HEK293 (cell line): Measurements from ENCODE around the gene PPARD.

Source experiments
- FEZF1 ChIP-seq: fragments of 450-650 bp; formaldehyde crosslinking; IDR thresholded peaks from 2 replicates; pipeline ENCODE4 v1.5.1; 2016; ENCODE audit warnings: missing biosample characterization, missing genetic modification characterization
- GLI4 ChIP-seq: fragments of 450-650 bp; formaldehyde crosslinking; IDR thresholded peaks from 2 replicates; pipeline ENCODE4 v1.5.1; 2016; ENCODE audit warnings: missing biosample characterization, missing genetic modification characterization
- HOXC10 ChIP-seq: sonication (generic); formaldehyde crosslinking; IDR thresholded peaks from 2 replicates; pipeline ENCODE4 v1.8.1; 2023; ENCODE audit warnings: mild to moderate bottlenecking, missing genetic modification reagents
- KLF10 ChIP-seq: fragments of 450-650 bp; IDR thresholded peaks from 2 replicates; pipeline ENCODE4 v1.5.1; 2018; ENCODE audit warnings: missing biosample characterization, mild to moderate bottlenecking, missing genetic modification characterization
- PRDM4 ChIP-seq: fragments of 450-650 bp; formaldehyde crosslinking; IDR thresholded peaks from 2 replicates; pipeline ENCODE4 v1.5.1; 2017; ENCODE audit warnings: missing biosample characterization, missing genetic modification characterization
- REST ChIP-seq: fragments of 450-650 bp; formaldehyde crosslinking; IDR thresholded peaks from 2 replicates; pipeline ENCODE4 v1.5.1; 2016; ENCODE audit warnings: missing biosample characterization, missing genetic modification characterization
- SCRT2 ChIP-seq: fragments of 450-650 bp; formaldehyde crosslinking; IDR thresholded peaks from 2 replicates; pipeline ENCODE4 v1.5.1; 2016; ENCODE audit warnings: missing biosample characterization, missing genetic modification characterization
- ZBTB1 ChIP-seq: fragments of 450-650 bp; formaldehyde crosslinking; IDR thresholded peaks from 2 replicates; pipeline ENCODE4 v1.5.1; 2016; ENCODE audit warnings: missing biosample characterization, missing genetic modification characterization
- ZBTB21 ChIP-seq: fragments of 450-650 bp; formaldehyde crosslinking; IDR thresholded peaks from 2 replicates; pipeline ENCODE4 v1.5.1; 2017; ENCODE audit warnings: missing biosample characterization, missing genetic modification characterization
- ZBTB48 ChIP-seq: fragments of 450-650 bp; formaldehyde crosslinking; IDR thresholded peaks from 2 replicates; pipeline ENCODE4 v1.5.1; 2016; ENCODE audit warnings: missing biosample characterization, missing genetic modification characterization
- ZBTB6 ChIP-seq: fragments of 450-650 bp; formaldehyde crosslinking; IDR thresholded peaks from 2 replicates; pipeline ENCODE4 v1.5.1; 2017; ENCODE audit warnings: missing biosample characterization, missing genetic modification characterization
- ZIC2 ChIP-seq: fragments of 450-650 bp; formaldehyde crosslinking; IDR thresholded peaks from 2 replicates; pipeline ENCODE4 v1.5.1; 2016; ENCODE audit warnings: missing biosample characterization, missing genetic modification characterization
- ZNF10 ChIP-seq: fragments of 450-650 bp; formaldehyde crosslinking; IDR thresholded peaks from 2 replicates; pipeline ENCODE4 v1.5.1; 2017; ENCODE audit warnings: missing biosample characterization, missing genetic modification characterization
- ZNF112 ChIP-seq: fragments of 450-650 bp; formaldehyde crosslinking; IDR thresholded peaks from 2 replicates; pipeline ENCODE4 v1.5.0; 2017; ENCODE audit warnings: missing biosample characterization, missing genetic modification characterization
- ZNF140 ChIP-seq: fragments of 450-650 bp; formaldehyde crosslinking; IDR thresholded peaks from 2 replicates; pipeline ENCODE4 v1.5.1; 2016; ENCODE audit warnings: missing biosample characterization, missing genetic modification characterization
- ZNF18 ChIP-seq: fragments of 450-650 bp; formaldehyde crosslinking; IDR thresholded peaks from 2 replicates; pipeline ENCODE4 v1.5.1; 2016; ENCODE audit warnings: missing biosample characterization, missing genetic modification characterization
- ZNF280D ChIP-seq: fragments of 450-650 bp; formaldehyde crosslinking; IDR thresholded peaks from 2 replicates; pipeline ENCODE4 v1.5.1; 2016; ENCODE audit warnings: missing biosample characterization, missing genetic modification characterization
- ZNF311 ChIP-seq: fragments of 450-650 bp; formaldehyde crosslinking; IDR thresholded peaks from 2 replicates; pipeline ENCODE4 v1.5.1; 2017; ENCODE audit warnings: missing biosample characterization, missing genetic modification characterization, borderline replicate concordance
- ZNF341 ChIP-seq: fragments of 450-650 bp; formaldehyde crosslinking; IDR thresholded peaks from 2 replicates; pipeline ENCODE4; 2016; ENCODE audit warnings: low read depth, missing biosample characterization, missing genetic modification characterization
- ZNF394 ChIP-seq: fragments of 450-650 bp; formaldehyde crosslinking; IDR thresholded peaks from 2 replicates; pipeline ENCODE4 v1.5.1; 2016; ENCODE audit warnings: missing biosample characterization, missing genetic modification characterization, mild to moderate bottlenecking, moderate library complexity, borderline replicate concordance
- ZNF433 ChIP-seq: fragments of 450-650 bp; formaldehyde crosslinking; IDR thresholded peaks from 2 replicates; pipeline ENCODE4 v1.5.1; 2016; ENCODE audit warnings: missing biosample characterization, missing genetic modification characterization, low read depth
- ZNF48 ChIP-seq: fragments of 450-650 bp; formaldehyde crosslinking; IDR thresholded peaks from 2 replicates; pipeline ENCODE4 v1.5.1; 2016; ENCODE audit warnings: missing biosample characterization, missing genetic modification characterization
- ZNF530 ChIP-seq: fragments of 450-650 bp; formaldehyde crosslinking; IDR thresholded peaks from 2 replicates; pipeline ENCODE4 v1.5.1; 2016; ENCODE audit warnings: low read depth, missing biosample characterization, missing genetic modification characterization
- ZNF571 ChIP-seq: fragments of 450-650 bp; formaldehyde crosslinking; IDR thresholded peaks from 2 replicates; pipeline ENCODE4 v1.5.0; 2017; ENCODE audit warnings: missing biosample characterization, missing genetic modification characterization
- ZNF580 ChIP-seq: fragments of 450-650 bp; formaldehyde crosslinking; IDR thresholded peaks from 2 replicates; pipeline ENCODE4 v1.5.1; 2016; ENCODE audit warnings: missing biosample characterization, missing genetic modification characterization
- ZNF585B ChIP-seq: fragments of 450-650 bp; formaldehyde crosslinking; IDR thresholded peaks from 2 replicates; pipeline ENCODE4 v1.5.1; 2016; ENCODE audit warnings: missing biosample characterization, missing genetic modification characterization
- ZNF658 ChIP-seq: fragments of 450-650 bp; formaldehyde crosslinking; IDR thresholded peaks from 2 replicates; pipeline ENCODE4; 2016; ENCODE audit warnings: missing biosample characterization, missing genetic modification characterization
- ZNF660 ChIP-seq: fragments of 450-650 bp; IDR thresholded peaks from 2 replicates; pipeline ENCODE4 v1.5.1; 2018; ENCODE audit warnings: missing biosample characterization, mild to moderate bottlenecking, missing genetic modification characterization
- ZNF785 ChIP-seq: fragments of 450-650 bp; formaldehyde crosslinking; IDR thresholded peaks from 2 replicates; pipeline ENCODE4 v1.5.1; 2016; ENCODE audit warnings: missing biosample characterization, missing genetic modification characterization

PPARD gene

GRCh38 chr6:35342258-35343091, at the start of gene PPARD (continued):
- TF ChIP-seq REST (tag by site-specific recombination) (no peak), HOXC10 (CRISPR knock-in tag) (no peak), ZNF660 (tag by site-specific recombination) (peak; percentile 75; the same call in 1 of the 2 replicates), ZNF48 (tag by site-specific recombination) (no peak), FEZF1 (tag by site-specific recombination) (no peak), ZNF341 (tag by site-specific recombination) (peak; percentile 91), ZNF280D (tag by site-specific recombination) (no peak), ZNF580 (no peak), KLF10 (tag by site-specific recombination) (peak; percentile 95), ZNF571 (tag by site-specific recombination) (no peak), ZNF658 (tag by site-specific recombination) (no peak), ZNF311 (tag by site-specific recombination) (no peak), ZIC2 (peak; percentile 27; the same call in 1 of the 2 replicates), PRDM4 (tag by site-specific recombination) (no peak), ZNF18 (tag by site-specific recombination) (no peak), ZBTB6 (tag by site-specific recombination) (no peak), SCRT2 (tag by site-specific recombination) (0 out of 2 replicates have a peak, but pooled peaks have one; percentile 7), ZNF394 (peak; percentile 64; the same call in 1 of the 2 replicates), ZBTB48 (tag by site-specific recombination) (no peak), ZNF530 (tag by site-specific recombination) (no peak), ZNF585B (tag by site-specific recombination) (no peak), ZNF140 (no peak), ZBTB21 (no peak), GLI4 (no peak), ZBTB1 (tag by site-specific recombination) (no peak), ZNF433 (no peak), ZNF112 (tag by site-specific recombination) (no peak), ZNF10 (tag by site-specific recombination) (no peak), ZNF785 (tag by site-specific recombination) (no peak)
